Measurements from ENCODE around the gene TEP1. TPM values are rescaled to one million over a fixed set of nuclear protein-coding genes. Genes with fewer than 3 reads are reported as not detected.
A peak's percentile ranks its signal among the peaks of the same experiment; 100 is the strongest.

TEP1 gene
- total and polyA plus RNA-seq, 10 of the 15 experiments (the other 5 are each of a cell fraction or from before 2014, with no cell fraction given), result 3.3 to 29.7 (median 16.8) TPM

DNA sequence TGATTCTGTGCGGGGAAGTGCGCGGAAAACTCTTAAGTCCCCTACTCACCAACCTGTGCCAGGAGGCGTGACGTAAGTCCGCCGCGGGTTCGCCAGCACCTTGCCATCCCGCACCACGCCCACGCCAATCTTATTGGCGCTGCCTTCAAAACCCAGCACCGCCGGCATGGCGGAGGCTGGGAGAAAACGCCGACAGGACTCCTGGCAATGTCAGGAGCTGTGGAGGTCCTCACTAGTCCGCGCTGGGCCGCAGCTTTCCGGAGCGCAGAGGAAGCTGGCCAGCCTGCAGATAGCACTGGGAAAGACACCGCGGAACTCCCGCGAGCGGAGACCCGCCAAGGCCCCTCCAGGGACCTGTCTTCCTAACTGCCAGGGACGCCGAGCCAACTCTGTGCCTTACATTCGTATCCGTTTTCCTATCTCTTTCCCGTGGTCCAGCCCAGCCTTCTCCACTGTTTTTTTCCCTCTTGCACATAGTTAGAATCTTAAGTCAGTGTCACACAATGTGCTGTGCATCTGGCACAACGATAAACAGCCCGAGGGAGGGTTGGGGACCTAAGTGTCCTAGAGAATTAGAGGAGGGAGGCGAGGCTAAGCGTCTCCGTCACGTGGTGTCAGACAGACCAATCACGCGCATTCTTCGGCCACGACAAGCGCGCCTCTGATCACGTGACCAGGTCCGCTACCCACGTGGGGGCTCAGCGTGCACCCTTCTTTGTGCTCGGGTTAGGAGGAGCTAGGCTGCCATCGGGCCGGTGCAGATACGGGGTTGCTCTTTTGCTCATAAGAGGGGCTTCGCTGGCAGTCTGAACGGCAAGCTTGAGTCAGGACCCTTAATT lies 41.4 kb upstream of the TEP1 start, which contains the start of the genes APEX1 and OSGEP (continued):
- TF ChIP-seq GATAD2B (conservative IDR thresholded peaks at IDR 0.05; ENCODE audit: low read depth), result peak; percentile 83
- no peak for TF ChIP-seq PAX5 (IDR thresholded peaks at IDR 0.05; ENCODE audit: borderline replicate concordance, low read depth, low read length)
- TF ChIP-seq, protein P1, sequence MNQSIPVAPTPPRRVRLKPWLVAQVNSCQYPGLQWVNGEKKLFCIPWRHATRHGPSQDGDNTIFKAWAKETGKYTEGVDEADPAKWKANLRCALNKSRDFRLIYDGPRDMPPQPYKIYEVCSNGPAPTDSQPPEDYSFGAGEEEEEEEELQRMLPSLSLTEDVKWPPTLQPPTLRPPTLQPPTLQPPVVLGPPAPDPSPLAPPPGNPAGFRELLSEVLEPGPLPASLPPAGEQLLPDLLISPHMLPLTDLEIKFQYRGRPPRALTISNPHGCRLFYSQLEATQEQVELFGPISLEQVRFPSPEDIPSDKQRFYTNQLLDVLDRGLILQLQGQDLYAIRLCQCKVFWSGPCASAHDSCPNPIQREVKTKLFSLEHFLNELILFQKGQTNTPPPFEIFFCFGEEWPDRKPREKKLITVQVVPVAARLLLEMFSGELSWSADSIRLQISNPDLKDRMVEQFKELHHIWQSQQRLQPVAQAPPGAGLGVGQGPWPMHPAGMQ (IDR thresholded peaks at IDR 0.05; ENCODE audit: borderline replicate concordance), result peak; percentile 98
- TF ChIP-seq RAD21 (IDR thresholded peaks at IDR 0.05; ENCODE audit: insufficient read depth, low read depth, low read length), result no peak
- TF ChIP-seq, protein P2, sequence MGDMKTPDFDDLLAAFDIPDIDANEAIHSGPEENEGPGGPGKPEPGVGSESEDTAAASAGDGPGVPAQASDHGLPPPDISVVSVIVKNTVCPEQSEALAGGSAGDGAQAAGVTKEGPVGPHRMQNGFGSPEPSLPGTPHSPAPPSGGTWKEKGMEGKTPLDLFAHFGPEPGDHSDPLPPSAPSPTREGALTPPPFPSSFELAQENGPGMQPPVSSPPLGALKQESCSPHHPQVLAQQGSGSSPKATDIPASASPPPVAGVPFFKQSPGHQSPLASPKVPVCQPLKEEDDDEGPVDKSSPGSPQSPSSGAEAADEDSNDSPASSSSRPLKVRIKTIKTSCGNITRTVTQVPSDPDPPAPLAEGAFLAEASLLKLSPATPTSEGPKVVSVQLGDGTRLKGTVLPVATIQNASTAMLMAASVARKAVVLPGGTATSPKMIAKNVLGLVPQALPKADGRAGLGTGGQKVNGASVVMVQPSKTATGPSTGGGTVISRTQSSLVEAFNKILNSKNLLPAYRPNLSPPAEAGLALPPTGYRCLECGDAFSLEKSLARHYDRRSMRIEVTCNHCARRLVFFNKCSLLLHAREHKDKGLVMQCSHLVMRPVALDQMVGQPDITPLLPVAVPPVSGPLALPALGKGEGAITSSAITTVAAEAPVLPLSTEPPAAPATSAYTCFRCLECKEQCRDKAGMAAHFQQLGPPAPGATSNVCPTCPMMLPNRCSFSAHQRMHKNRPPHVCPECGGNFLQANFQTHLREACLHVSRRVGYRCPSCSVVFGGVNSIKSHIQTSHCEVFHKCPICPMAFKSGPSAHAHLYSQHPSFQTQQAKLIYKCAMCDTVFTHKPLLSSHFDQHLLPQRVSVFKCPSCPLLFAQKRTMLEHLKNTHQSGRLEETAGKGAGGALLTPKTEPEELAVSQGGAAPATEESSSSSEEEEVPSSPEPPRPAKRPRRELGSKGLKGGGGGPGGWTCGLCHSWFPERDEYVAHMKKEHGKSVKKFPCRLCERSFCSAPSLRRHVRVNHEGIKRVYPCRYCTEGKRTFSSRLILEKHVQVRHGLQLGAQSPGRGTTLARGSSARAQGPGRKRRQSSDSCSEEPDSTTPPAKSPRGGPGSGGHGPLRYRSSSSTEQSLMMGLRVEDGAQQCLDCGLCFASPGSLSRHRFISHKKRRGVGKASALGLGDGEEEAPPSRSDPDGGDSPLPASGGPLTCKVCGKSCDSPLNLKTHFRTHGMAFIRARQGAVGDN (IDR thresholded peaks at IDR 0.05), result peak; percentile 71
- TF ChIP-seq, protein P3, sequence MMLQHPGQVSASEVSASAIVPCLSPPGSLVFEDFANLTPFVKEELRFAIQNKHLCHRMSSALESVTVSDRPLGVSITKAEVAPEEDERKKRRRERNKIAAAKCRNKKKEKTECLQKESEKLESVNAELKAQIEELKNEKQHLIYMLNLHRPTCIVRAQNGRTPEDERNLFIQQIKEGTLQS (IDR thresholded peaks at IDR 0.05; ENCODE audit: borderline replicate concordance, extremely low read depth, low read depth, low read length), result peak; percentile 97
- TF ChIP-seq, protein P4, sequence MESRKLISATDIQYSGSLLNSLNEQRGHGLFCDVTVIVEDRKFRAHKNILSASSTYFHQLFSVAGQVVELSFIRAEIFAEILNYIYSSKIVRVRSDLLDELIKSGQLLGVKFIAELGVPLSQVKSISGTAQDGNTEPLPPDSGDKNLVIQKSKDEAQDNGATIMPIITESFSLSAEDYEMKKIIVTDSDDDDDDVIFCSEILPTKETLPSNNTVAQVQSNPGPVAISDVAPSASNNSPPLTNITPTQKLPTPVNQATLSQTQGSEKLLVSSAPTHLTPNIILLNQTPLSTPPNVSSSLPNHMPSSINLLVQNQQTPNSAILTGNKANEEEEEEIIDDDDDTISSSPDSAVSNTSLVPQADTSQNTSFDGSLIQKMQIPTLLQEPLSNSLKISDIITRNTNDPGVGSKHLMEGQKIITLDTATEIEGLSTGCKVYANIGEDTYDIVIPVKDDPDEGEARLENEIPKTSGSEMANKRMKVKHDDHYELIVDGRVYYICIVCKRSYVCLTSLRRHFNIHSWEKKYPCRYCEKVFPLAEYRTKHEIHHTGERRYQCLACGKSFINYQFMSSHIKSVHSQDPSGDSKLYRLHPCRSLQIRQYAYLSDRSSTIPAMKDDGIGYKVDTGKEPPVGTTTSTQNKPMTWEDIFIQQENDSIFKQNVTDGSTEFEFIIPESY (IDR thresholded peaks at IDR 0.05), result peak; percentile 58; the same call in 1 of the 2 replicates
- peak; percentile 13; the same call in 1 of the 2 replicates for TF ChIP-seq BRCA1 (IDR thresholded peaks at IDR 0.05; ENCODE audit: low read depth, low read length)
- peak; percentile 98 for TF ChIP-seq POLR2AphosphoS5 (IDR thresholded peaks at IDR 0.05; ENCODE audit: low read length)
- TF ChIP-seq POLR2AphosphoS2 (IDR thresholded peaks at IDR 0.05; ENCODE audit: low read depth, low read length), result peak; percentile 78
- TF ChIP-seq, protein P5, sequence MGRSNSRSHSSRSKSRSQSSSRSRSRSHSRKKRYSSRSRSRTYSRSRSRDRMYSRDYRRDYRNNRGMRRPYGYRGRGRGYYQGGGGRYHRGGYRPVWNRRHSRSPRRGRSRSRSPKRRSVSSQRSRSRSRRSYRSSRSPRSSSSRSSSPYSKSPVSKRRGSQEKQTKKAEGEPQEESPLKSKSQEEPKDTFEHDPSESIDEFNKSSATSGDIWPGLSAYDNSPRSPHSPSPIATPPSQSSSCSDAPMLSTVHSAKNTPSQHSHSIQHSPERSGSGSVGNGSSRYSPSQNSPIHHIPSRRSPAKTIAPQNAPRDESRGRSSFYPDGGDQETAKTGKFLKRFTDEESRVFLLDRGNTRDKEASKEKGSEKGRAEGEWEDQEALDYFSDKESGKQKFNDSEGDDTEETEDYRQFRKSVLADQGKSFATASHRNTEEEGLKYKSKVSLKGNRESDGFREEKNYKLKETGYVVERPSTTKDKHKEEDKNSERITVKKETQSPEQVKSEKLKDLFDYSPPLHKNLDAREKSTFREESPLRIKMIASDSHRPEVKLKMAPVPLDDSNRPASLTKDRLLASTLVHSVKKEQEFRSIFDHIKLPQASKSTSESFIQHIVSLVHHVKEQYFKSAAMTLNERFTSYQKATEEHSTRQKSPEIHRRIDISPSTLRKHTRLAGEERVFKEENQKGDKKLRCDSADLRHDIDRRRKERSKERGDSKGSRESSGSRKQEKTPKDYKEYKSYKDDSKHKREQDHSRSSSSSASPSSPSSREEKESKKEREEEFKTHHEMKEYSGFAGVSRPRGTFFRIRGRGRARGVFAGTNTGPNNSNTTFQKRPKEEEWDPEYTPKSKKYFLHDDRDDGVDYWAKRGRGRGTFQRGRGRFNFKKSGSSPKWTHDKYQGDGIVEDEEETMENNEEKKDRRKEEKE (IDR thresholded peaks at IDR 0.05), result no peak
- peak; percentile 76 for TF ChIP-seq EED (IDR thresholded peaks at IDR 0.05; ENCODE audit: low read depth)
- peak; percentile 75 for TF ChIP-seq CHD2 (IDR thresholded peaks at IDR 0.05; ENCODE audit: borderline replicate concordance, low read depth, low read length)
- TF ChIP-seq SUPT20H (IDR thresholded peaks at IDR 0.05; ENCODE audit: borderline replicate concordance, control insufficient read depth, low read depth, low read length), result no peak
- TF ChIP-seq FOS (IDR thresholded peaks at IDR 0.05; ENCODE audit: borderline replicate concordance, extremely low read depth, insufficient read length), result peak; percentile 94
- peak; percentile 22 for TF ChIP-seq BACH1 (IDR thresholded peaks at IDR 0.05; ENCODE audit: borderline replicate concordance)
- peak; percentile 100 for TF ChIP-seq RAD51 (IDR thresholded peaks at IDR 0.05)
- no peak for TF ChIP-seq MEF2A (IDR thresholded peaks at IDR 0.05; ENCODE audit: insufficient read depth, low read depth, low read length)
